GM19468 (cell line): ENCODE data around the gene EXT2.

Experiments used
- ATAC-seq: cut with Tn5 transposase; IDR thresholded peaks from one replicate; pipeline ENCODE4 v1.9.1; 2021; ENCODE audit warnings: mild to moderate bottlenecking, moderate library complexity, moderate number of reproducible peaks; ENCODE audit not compliant: unreplicated experiment; ENCODE audit errors: extremely low read depth

Gene EXT2

GRCh38 chr11:44260081-44260480 is 164.6 kb downstream of the EXT2 start:
- ATAC-seq: no peak

- ATAC-seq: no peak
These were observed 166.5 kb downstream of the EXT2 start for GRCh38 chr11:44261800-44262591.

GRCh38 chr11:44263738-44264437 is 168.4 kb downstream of the EXT2 start:
- ATAC-seq: no peak

- no peak for ATAC-seq
These were observed 168.9 kb downstream of the EXT2 start for GRCh38 chr11:44264438-44264749.

- ATAC-seq: no peak
These were observed 169.3 kb downstream of the EXT2 start for GRCh38 chr11:44264761-44265160.

GRCh38 chr11:44266056-44266780 is 170.7 kb downstream of the EXT2 start:
- no peak for ATAC-seq

- no peak for ATAC-seq
These were observed 171.7 kb downstream of the EXT2 start for GRCh38 chr11:44267006-44267749.

- no peak for ATAC-seq
These were observed 172.5 kb downstream of the EXT2 start for GRCh38 chr11:44267750-44268613.

- ATAC-seq: no peak
These were observed 173.2 kb downstream of the EXT2 start for GRCh38 chr11:44268614-44269080.

GRCh38 chr11:44269369-44270351 is 174.2 kb downstream of the EXT2 start:
- ATAC-seq: no peak

- no peak for ATAC-seq
These were observed 175.2 kb downstream of the EXT2 start for GRCh38 chr11:44270403-44271273.

GRCh38 chr11:44271286-44271685 is 175.8 kb downstream of the EXT2 start:
- no peak for ATAC-seq

GRCh38 chr11:44274404-44274803 is 178.9 kb downstream of the EXT2 start:
- no peak for ATAC-seq

GRCh38 chr11:44275241-44275640 is 179.8 kb downstream of the EXT2 start:
- ATAC-seq: no peak

- ATAC-seq: no peak
These were observed 180.6 kb downstream of the EXT2 start for GRCh38 chr11:44275961-44276550.

GRCh38 chr11:44277196-44278090 is 182.0 kb downstream of the EXT2 start:
- ATAC-seq: no peak
